ENCODE measurements around the gene CLC.

- TF ChIP-seq CTCF (IDR thresholded peaks at IDR 0.05) (no peak), ZFX (IDR thresholded peaks at IDR 0.05; ENCODE audit: borderline replicate concordance) (no peak)
These were observed 29.2 kb downstream of the CLC start for GRCh38 chr19:39708594-39708993.

All from 22Rv1 (cell line).